PC-9 (cell line): ENCODE results near the gene FGF1. TPM values are rescaled to one million over a fixed set of nuclear protein-coding genes. Genes with fewer than 3 reads are reported as not detected.

Source experiments
- BruUV-seq: library from RNA; stranded (reverse); fragments of 400-500 nt; replicated peaks from 2 replicates; lab custom pipeline; 2021; lab: Mats Ljungman, UMichigan
- CTCF ChIA-PET: fragments of 300-600 bp; sonication (Branson Sonifier 250); formaldehyde crosslinking; loops from one replicate; lab custom pipeline; 2022; ENCODE audit warnings: antibody characterized with exemption; lab: Charles Lee
- POLR2A ChIA-PET: fragments of 300-600 bp; sonication (Branson Sonifier 250); formaldehyde crosslinking; loops from one replicate; lab custom pipeline; 2022; ENCODE audit warnings: antibody characterized with exemption; ENCODE audit not compliant: unreplicated experiment; lab: Charles Lee
- DNase-seq, 2 experiments: peaks; one replicate each; pipeline versions ENCODE4 v3.0.0 to v3.0.0-alpha.2; 2015 to 2022; ENCODE audit warnings: mixed read lengths in 1 of 2
- H2AFZ ChIP-seq: fragments of 200-600 bp; sonication (generic); 2 replicates; pipeline ENCODE4 v1.8.1; 2017; ENCODE audit warnings: antibody characterized with exemption
- H3F3A ChIP-seq: fragments of 200-600 bp; sonication (generic); 2 replicates; pipeline ENCODE4 v1.8.1; 2017; ENCODE audit warnings: antibody characterized with exemption, mild to moderate bottlenecking, low read depth; ENCODE audit not compliant: insufficient read depth
- H3K27ac ChIP-seq: fragments of 200-600 bp; sonication (generic); 2 replicates; pipeline ENCODE4 v1.6.1; 2016; ENCODE audit warnings: mixed run types
- H3K27me3 ChIP-seq: fragments of 200-600 bp; sonication (generic); 2 replicates; pipeline ENCODE4 v1.6.1; 2016; ENCODE audit warnings: low read depth, mixed run types; ENCODE audit not compliant: insufficient read depth
- H3K36me3 ChIP-seq: fragments of 200-600 bp; sonication (generic); 2 replicates; pipeline ENCODE4 v1.6.1; 2016; ENCODE audit warnings: low read depth, mixed run types
- H3K4me1 ChIP-seq: fragments of 200-600 bp; sonication (generic); replicated peaks from 2 replicates; pipeline ENCODE4 v1.6.1; 2016; ENCODE audit warnings: mixed run types; ENCODE audit not compliant: insufficient read depth
- H3K4me2 ChIP-seq: fragments of 200-600 bp; sonication (generic); 2 replicates; pipeline ENCODE4 v1.6.1; 2017; ENCODE audit warnings: mixed run types
- H3K4me3 ChIP-seq: fragments of 200-600 bp; sonication (generic); 2 replicates; pipeline ENCODE4 v1.6.1; 2016; ENCODE audit warnings: mixed run types
- H3K79me2 ChIP-seq: fragments of 200-600 bp; sonication (generic); 2 replicates; pipeline ENCODE4 v1.6.1; 2017; ENCODE audit warnings: low read depth, mixed run types
- H3K9me2 ChIP-seq: fragments of 200-600 bp; sonication (generic); 2 replicates; pipeline ENCODE4 v1.8.1; 2017; ENCODE audit warnings: mild to moderate bottlenecking; ENCODE audit not compliant: insufficient read depth
- H3K9me3 ChIP-seq: fragments of 200-600 bp; sonication (generic); 2 replicates; pipeline ENCODE4 v1.8.1; 2016; ENCODE audit warnings: low read depth; ENCODE audit not compliant: insufficient read depth
- H4K20me1 ChIP-seq: fragments of 200-600 bp; sonication (generic); 2 replicates; pipeline ENCODE4 v1.8.1; 2017; ENCODE audit not compliant: insufficient read depth
- CTCF ChIP-seq: fragments of 200-600 bp; sonication (generic); conservative IDR thresholded peaks from 2 replicates; pipeline ENCODE4 v1.6.1; 2017; ENCODE audit warnings: mixed run types, antibody characterized with exemption, mild to moderate bottlenecking, moderate library complexity
- EZH2 ChIP-seq: fragments of 200-600 bp; sonication (generic); IDR thresholded peaks from 2 replicates; pipeline ENCODE4 v1.8.0; 2017; ENCODE audit warnings: antibody characterized with exemption, low read depth
- intact Hi-C: fragments of 100-400 bp; cut with micrococcal nuclease; formaldehyde crosslinking; loops from one replicate; pipeline ENCODE4 v1.10.0; 2022; ENCODE audit not compliant: unreplicated experiment
- total RNA-seq: library from RNA; stranded (reverse); gene quantifications from 2 replicates; pipeline ENCODE4 v1.2.3, GENCODE V29; 2021

FGF1 gene
- total RNA-seq, 1 experiment from 2014 or later, result 0.44 TPM

- Histone ChIP-seq H2AFZ (no peak overlapping the region), H4K20me1 (no peaks in the 10 kb centered on the region), H3K27ac (no peak overlapping the region), H3K79me2 (no peaks in the 10 kb centered on the region), H3F3A (peaks cover 30% of the 10 kb centered on the region), H3K9me3 (peaks cover 3% of the 10 kb centered on the region; the same call in 1 of the 2 replicates), H3K36me3 (no peaks in the 10 kb centered on the region), H3K4me1 (peaks cover 36% of the 10 kb centered on the region), H3K27me3 (no peaks in the 10 kb centered on the region), H3K4me3 (no peak overlapping the region), H3K4me2 (no peak overlapping the region), H3K9me2 (no peaks in the 10 kb centered on the region)
- POLR2A ChIA-PET, result no interaction called here
- BruUV-seq, result no TSS peak
- intact Hi-C loops, result no loop called here
- TF ChIP-seq CTCF, result no peak
- no peak for TF ChIP-seq EZH2
- no peak for DNase-seq
- CTCF ChIA-PET, result no interaction called here
Measured at GRCh38 chr5:142684508-142685041, 1.3 kb downstream of the FGF1 start.

- Histone ChIP-seq H3K36me3 (no peaks in the 10 kb centered on the region), H3F3A (peaks cover 30% of the 10 kb centered on the region), H3K27ac (no peak overlapping the region), H3K9me3 (peaks cover 5% of the 10 kb centered on the region; the same call in 1 of the 2 replicates), H4K20me1 (no peaks in the 10 kb centered on the region), H3K79me2 (no peaks in the 10 kb centered on the region), H2AFZ (no peak overlapping the region), H3K4me3 (no peak overlapping the region), H3K27me3 (no peaks in the 10 kb centered on the region), H3K4me1 (peaks cover 36% of the 10 kb centered on the region), H3K9me2 (no peaks in the 10 kb centered on the region), H3K4me2 (no peak overlapping the region)
- POLR2A ChIA-PET, result no interaction called here
- intact Hi-C loops, result no loop called here
- CTCF ChIA-PET, result no interaction called here
- no peak for DNase-seq
- BruUV-seq, result no TSS peak
- TF ChIP-seq EZH2 (no peak), CTCF (no peak)
Measured at GRCh38 chr5:142683881-142684505, 1.9 kb downstream of the FGF1 start.

- peaks cover 36% of the 10 kb centered on the region for H3K4me1 ChIP-seq
- H3K36me3 ChIP-seq, result no peaks in the 10 kb centered on the region
- peaks cover 5% of the 10 kb centered on the region; the same call in 1 of the 2 replicates for H3K9me3 ChIP-seq
- no peaks in the 10 kb centered on the region for H4K20me1 ChIP-seq
- ChIA-PET CTCF (no interaction called here), POLR2A (no interaction called here)
- H3K27ac ChIP-seq, result no peak overlapping the region
- TF ChIP-seq EZH2 (no peak), CTCF (no peak)
- no peaks in the 10 kb centered on the region for H3K9me2 ChIP-seq
- H3F3A ChIP-seq, result peaks cover 25% of the 10 kb centered on the region
- H3K79me2 ChIP-seq, result no peaks in the 10 kb centered on the region
- no peak overlapping the region for H3K4me3 ChIP-seq
- no TSS peak for BruUV-seq
- H3K4me2 ChIP-seq, result no peak overlapping the region
- no peak for DNase-seq
- intact Hi-C loops, result no loop called here
- H2AFZ ChIP-seq, result no peak overlapping the region
- no peaks in the 10 kb centered on the region for H3K27me3 ChIP-seq
Measured at GRCh38 chr5:142683116-142683515, 2.8 kb downstream of the FGF1 start.
